ENCODE results near the gene LRRC3.

The LRRC3 gene

GRCh38 chr21:44471341-44471740 is 16.0 kb downstream of the LRRC3 start:
- no peak for DNase-seq (ENCODE audit: low spot score)
- no peak overlapping the region for H3K27ac ChIP-seq
- POLR2A ChIA-PET (ENCODE audit: low non-redundant PET): no interaction called here
- TF ChIP-seq CTCF (conservative IDR thresholded peaks at IDR 0.05; ENCODE audit: low read depth): no peak
- CTCF ChIA-PET: no interaction called here

- no peak for DNase-seq (ENCODE audit: low spot score)
- POLR2A ChIA-PET (ENCODE audit: low non-redundant PET): no interaction called here
- CTCF ChIA-PET: no interaction called here
- H3K27ac ChIP-seq: no peak overlapping the region
- no peak for TF ChIP-seq CTCF (conservative IDR thresholded peaks at IDR 0.05; ENCODE audit: low read depth)
Measured at GRCh38 chr21:44471996-44472395, 16.7 kb downstream of the LRRC3 start.

GRCh38 chr21:44473915-44474555 is 18.7 kb downstream of the LRRC3 start:
- H3K27ac ChIP-seq: no peak overlapping the region
- ChIA-PET CTCF (interaction anchor here (1.0 kb wide), 1 partner anchor 37 kb away, joined by 3 read pairs; no protein-coding TSS in a partner anchor), POLR2A (ENCODE audit: low non-redundant PET) (no interaction called here)
- DNase-seq (ENCODE audit: low spot score): no peak
- no peak for TF ChIP-seq CTCF (conservative IDR thresholded peaks at IDR 0.05; ENCODE audit: low read depth)

GRCh38 chr21:44475266-44475845 is 20.0 kb downstream of the LRRC3 start:
- TF ChIP-seq CTCF (conservative IDR thresholded peaks at IDR 0.05; ENCODE audit: low read depth): no peak
- ChIA-PET CTCF (no interaction called here), POLR2A (ENCODE audit: low non-redundant PET) (no interaction called here)
- no peak for DNase-seq (ENCODE audit: low spot score)
- no peak overlapping the region for H3K27ac ChIP-seq

GRCh38 chr21:44477131-44477530 is 21.8 kb downstream of the LRRC3 start:
- POLR2A ChIA-PET (ENCODE audit: low non-redundant PET): no interaction called here
- no peak for TF ChIP-seq CTCF (conservative IDR thresholded peaks at IDR 0.05; ENCODE audit: low read depth)
- no peak overlapping the region for H3K27ac ChIP-seq
- DNase-seq (ENCODE audit: low spot score): no peak
- CTCF ChIA-PET: no interaction called here

GRCh38 chr21:44477712-44478111 is 22.4 kb downstream of the LRRC3 start:
- CTCF ChIA-PET: interaction anchor here (1.0 kb wide), 1 partner anchor 316 kb away, joined by 3 read pairs; no protein-coding TSS in a partner anchor
- H3K27ac ChIP-seq: no peak overlapping the region
- TF ChIP-seq CTCF (conservative IDR thresholded peaks at IDR 0.05; ENCODE audit: low read depth): no peak
- POLR2A ChIA-PET (ENCODE audit: low non-redundant PET): no interaction called here
- no peak for DNase-seq (ENCODE audit: low spot score)
